H9 (cell line): ENCODE measurements around the gene HIP1R. TPM values are rescaled to one million over a fixed set of nuclear protein-coding genes. Genes with fewer than 3 reads are reported as not detected.

Source experiments
- DNase-seq: peaks from one replicate; pipeline ENCODE4 v3.0.0-alpha.2; 2017
- H2AFZ ChIP-seq: one replicate; pipeline ENCODE4 v1.6.1; 2013; ENCODE audit warnings: mild to moderate bottlenecking, low read length, control low read depth, moderate library complexity
- H2AK5ac ChIP-seq: 2 replicates; pipeline ENCODE4 v1.6.1; 2013; ENCODE audit warnings: low read length, control low read depth, mixed read lengths; ENCODE audit not compliant: insufficient read length
- H2BK120ac ChIP-seq: one replicate; pipeline ENCODE4 v1.6.1; 2013; ENCODE audit warnings: low read depth, mild to moderate bottlenecking, low read length, control low read depth, inconsistent platforms; ENCODE audit not compliant: poor library complexity, severe bottlenecking
- H2BK12ac ChIP-seq: 2 replicates; pipeline ENCODE4 v1.6.1; 2013; ENCODE audit warnings: low read length, control low read depth, mixed read lengths, low read depth; ENCODE audit not compliant: insufficient read length
- H2BK15ac ChIP-seq: 2 replicates; pipeline ENCODE4 v1.6.1; 2013; ENCODE audit warnings: low read depth, low read length, control low read depth
- H2BK20ac ChIP-seq: one replicate; pipeline ENCODE4 v1.6.1; 2013; ENCODE audit warnings: low read depth, mild to moderate bottlenecking, low read length, control low read depth, inconsistent platforms; ENCODE audit not compliant: poor library complexity, severe bottlenecking
- H2BK5ac ChIP-seq: 2 replicates; pipeline ENCODE4 v1.6.1; 2013; ENCODE audit warnings: low read length, control low read depth, mixed read lengths; ENCODE audit not compliant: insufficient read length
- H3K14ac ChIP-seq: 2 replicates; pipeline ENCODE4 v1.6.1; 2013; ENCODE audit warnings: low read length, control low read depth; ENCODE audit not compliant: insufficient read depth
- H3K18ac ChIP-seq: 2 replicates; pipeline ENCODE4 v1.6.1; 2013; ENCODE audit warnings: low read depth, mild to moderate bottlenecking, mixed read lengths, low read length, control low read depth; ENCODE audit not compliant: insufficient read length
- H3K23ac ChIP-seq: 2 replicates; pipeline ENCODE4 v1.6.1; 2013; ENCODE audit warnings: low read length, control low read depth, mixed read lengths, low read depth; ENCODE audit not compliant: insufficient read length
- H3K23me2 ChIP-seq: 2 replicates; pipeline ENCODE4 v1.6.1; 2013; ENCODE audit warnings: low read depth, mild to moderate bottlenecking, mixed read lengths, low read length, control low read depth; ENCODE audit not compliant: insufficient read length, poor library complexity, severe bottlenecking
- H3K27ac ChIP-seq: 2 replicates; pipeline ENCODE4 v1.5.1; 2013; ENCODE audit warnings: low read length, control low read depth, mixed read lengths, low read depth; ENCODE audit not compliant: insufficient read length
- H3K27me3 ChIP-seq: 2 replicates; pipeline ENCODE4 v1.6.1; 2013; ENCODE audit warnings: low read length, control low read depth, inconsistent platforms; ENCODE audit not compliant: insufficient read depth
- H3K4ac ChIP-seq: 2 replicates; pipeline ENCODE4 v1.6.1; 2013; ENCODE audit warnings: low read depth, mild to moderate bottlenecking, control low read depth, inconsistent platforms, low read length, moderate library complexity
- H3K4me1 ChIP-seq: 2 replicates; pipeline ENCODE4 v1.6.1; 2013; ENCODE audit warnings: low read length, control low read depth, inconsistent platforms; ENCODE audit not compliant: insufficient read depth
- H3K4me2 ChIP-seq: 2 replicates; pipeline ENCODE4 v1.6.1; 2013; ENCODE audit warnings: low read length, control low read depth, mixed read lengths; ENCODE audit not compliant: insufficient read length, insufficient read depth
- H3K56ac ChIP-seq: 2 replicates; pipeline ENCODE4 v1.6.1; 2013; ENCODE audit warnings: low read depth, mild to moderate bottlenecking, mixed read lengths, low read length, control low read depth; ENCODE audit not compliant: insufficient read length
- H3K79me1 ChIP-seq: 2 replicates; pipeline ENCODE4 v1.6.1; 2013; ENCODE audit warnings: low read depth, mild to moderate bottlenecking, moderate library complexity, low read length, control low read depth, inconsistent platforms; ENCODE audit not compliant: insufficient read depth, poor library complexity, severe bottlenecking
- H3K79me2 ChIP-seq: 2 replicates; pipeline ENCODE4 v1.6.1; 2013; ENCODE audit warnings: low read length, control low read depth, inconsistent platforms; ENCODE audit not compliant: insufficient read depth
- H3K9ac ChIP-seq: 2 replicates; pipeline ENCODE4 v1.6.1; 2013; ENCODE audit warnings: low read length, control low read depth, mixed read lengths; ENCODE audit not compliant: insufficient read length; ENCODE audit errors: extremely low read depth
- H3K9me3 ChIP-seq: one replicate; pipeline ENCODE4 v1.6.1; 2013; ENCODE audit warnings: low read depth, low read length, inconsistent platforms; ENCODE audit not compliant: control insufficient read depth
- H3T11ph ChIP-seq: one replicate; pipeline ENCODE4 v1.6.1; 2013; ENCODE audit warnings: mild to moderate bottlenecking, low read length, control low read depth, inconsistent platforms
- H4K20me1 ChIP-seq: one replicate; pipeline ENCODE4 v1.6.1; 2013; ENCODE audit not compliant: control insufficient read depth, insufficient read length, insufficient read depth
- H4K5ac ChIP-seq: 2 replicates; pipeline ENCODE4 v1.6.1; 2013; ENCODE audit warnings: low read depth, mild to moderate bottlenecking, mixed read lengths, low read length, control low read depth; ENCODE audit not compliant: insufficient read length
- H4K8ac ChIP-seq: replicated peaks from 2 replicates; pipeline ENCODE4 v1.6.1; 2013; ENCODE audit warnings: low read length, control low read depth, mixed read lengths, low read depth; ENCODE audit not compliant: insufficient read length
- H4K91ac ChIP-seq: 2 replicates; pipeline ENCODE4 v1.6.1; 2013; ENCODE audit warnings: low read depth, mild to moderate bottlenecking, moderate library complexity, mixed read lengths, low read length, control low read depth; ENCODE audit not compliant: insufficient read length
- H3K27ac Mint-ChIP-seq, 3 experiments: 2 replicates in 2 of 3; 3 replicates in 1 of 3; pipeline ENCODE4 v1.8.0; 2020 to 2021; ENCODE audit warnings: mixed read lengths in 3 of 3, mild to moderate bottlenecking in 1 of 3, moderate library complexity in 1 of 3
- H3K27me3 Mint-ChIP-seq: 2 replicates; pipeline ENCODE4 v1.8.0; 2021; ENCODE audit warnings: low read depth, mild to moderate bottlenecking, moderate library complexity, mixed read lengths
- H3K36me3 Mint-ChIP-seq, 3 experiments: 2 replicates in 2 of 3; 3 replicates in 1 of 3; pipeline ENCODE4 v1.8.0; 2020 to 2021; ENCODE audit warnings: low read depth in 3 of 3, mixed read lengths in 3 of 3; ENCODE audit not compliant: insufficient read depth in 1 of 3
- H3K4me1 Mint-ChIP-seq, 2 experiments: 2 replicates each; pipeline ENCODE4 v1.8.0; 2020; ENCODE audit warnings: mixed read lengths in 2 of 2
- H3K4me3 Mint-ChIP-seq, 2 experiments: 2 replicates in 1 of 2; 3 replicates in 1 of 2; pipeline ENCODE4 v1.8.0; 2020 to 2021; ENCODE audit warnings: mild to moderate bottlenecking in 2 of 2, mixed read lengths in 2 of 2, moderate library complexity in 1 of 2
- H3K9me3 Mint-ChIP-seq, 2 experiments: 2 replicates in 1 of 2; 3 replicates in 1 of 2; pipeline ENCODE4 v1.8.0; 2020; ENCODE audit warnings: mild to moderate bottlenecking in 2 of 2, mixed read lengths in 2 of 2, moderate library complexity in 1 of 2
- WGBS: extraction: QIAGEN DNeasy Blood & Tissue Kit; methylation state at CpG from one replicate; pipeline ENCODE4 v1.1.7; 2013; ENCODE audit warnings: missing lambda C conversion rate, low lambda C conversion rate, mixed read lengths; ENCODE audit not compliant: insufficient read length; ENCODE audit errors: extremely low coverage; 5-methylcytosine and 5-hydroxymethylcytosine counted together
- total RNA-seq: library from RNA; stranded (reverse); gene quantifications from 2 replicates; pipeline ENCODE4 v1.2.1, GENCODE V29; 2021
- TF ChIP-seq, protein P1 (sequence below): fragments of 200-600 bp; sonication (generic); conservative IDR thresholded peaks from 3 replicates; pipeline ENCODE4 v1.8.0; 2021; ENCODE audit warnings: antibody characterized with exemption, mild to moderate bottlenecking

The HIP1R gene
- total RNA-seq, 1 experiment from 2014 or later: 17.4 TPM

DNA sequence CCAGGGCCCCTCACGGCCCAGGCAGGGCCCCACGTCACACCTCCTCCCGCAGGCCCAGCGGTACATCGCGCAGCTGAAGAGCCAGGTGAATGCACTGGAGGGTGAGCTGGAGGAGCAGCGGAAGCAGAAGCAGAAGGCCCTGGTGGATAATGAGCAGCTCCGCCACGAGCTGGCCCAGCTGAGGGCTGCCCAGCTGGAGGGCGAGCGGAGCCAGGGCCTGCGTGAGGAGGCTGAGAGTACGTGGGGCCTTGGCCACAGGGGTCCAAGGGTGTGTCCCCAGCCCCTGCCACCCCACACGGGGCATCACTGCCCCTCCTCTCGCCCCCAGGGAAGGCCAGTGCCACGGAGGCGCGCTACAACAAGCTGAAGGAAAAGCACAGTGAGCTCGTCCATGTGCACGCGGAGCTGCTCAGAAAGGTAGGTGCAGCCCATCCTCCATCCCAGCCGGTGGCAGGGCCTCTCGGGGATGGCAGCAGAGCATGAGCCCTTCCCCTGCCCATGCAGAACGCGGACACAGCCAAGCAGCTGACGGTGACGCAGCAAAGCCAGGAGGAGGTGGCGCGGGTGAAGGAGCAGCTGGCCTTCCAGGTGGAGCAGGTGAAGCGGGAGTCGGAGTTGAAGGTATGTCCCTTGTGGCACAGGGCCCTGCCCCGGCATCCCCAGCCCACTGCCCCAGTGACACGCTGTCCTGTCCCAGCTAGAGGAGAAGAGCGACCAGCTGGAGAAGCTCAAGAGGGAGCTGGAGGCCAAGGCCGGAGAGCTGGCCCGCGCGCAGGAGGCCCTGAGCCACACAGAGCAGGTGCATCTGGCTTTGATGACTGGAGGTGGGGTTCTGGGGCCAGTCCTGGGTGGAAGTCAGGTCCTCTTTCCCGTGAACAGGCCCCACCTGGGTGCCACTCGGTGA, 20.9 kb downstream of the HIP1R start:
- Histone ChIP-seq H3K79me2 (no peaks in the 10 kb centered on the region), H3K23ac (no peak overlapping the region), H3K4me1 (no peaks in the 10 kb centered on the region), H3K27me3 (no peaks in the 10 kb centered on the region), H4K8ac (no peak overlapping the region), H2BK120ac (no peak overlapping the region), H3K4me2 (no peak overlapping the region), H3K56ac (no peak overlapping the region), H4K5ac (no peak overlapping the region), H2AK5ac (no peak overlapping the region), H3K4ac (no peak overlapping the region), H2BK20ac (no peak overlapping the region), H4K91ac (no peak overlapping the region), H3K9ac (no peak overlapping the region), H2AFZ (no peak overlapping the region), H3K79me1 (no peaks in the 10 kb centered on the region), H4K20me1 (no peaks in the 10 kb centered on the region), H2BK12ac (no peak overlapping the region), H3T11ph (no peak overlapping the region), H3K27ac (no peak overlapping the region), H2BK5ac (no peak overlapping the region), H2BK15ac (no peak overlapping the region), H3K14ac (no peak overlapping the region; the same call in 1 of the 2 replicates), H3K9me3 (no peaks in the 10 kb centered on the region), H3K18ac (no peak overlapping the region), H3K23me2 (no peaks in the 10 kb centered on the region)
- WGBS: no CpG with 5 or more reads among the region's 40 CpGs
- TF ChIP-seq, protein P1, sequence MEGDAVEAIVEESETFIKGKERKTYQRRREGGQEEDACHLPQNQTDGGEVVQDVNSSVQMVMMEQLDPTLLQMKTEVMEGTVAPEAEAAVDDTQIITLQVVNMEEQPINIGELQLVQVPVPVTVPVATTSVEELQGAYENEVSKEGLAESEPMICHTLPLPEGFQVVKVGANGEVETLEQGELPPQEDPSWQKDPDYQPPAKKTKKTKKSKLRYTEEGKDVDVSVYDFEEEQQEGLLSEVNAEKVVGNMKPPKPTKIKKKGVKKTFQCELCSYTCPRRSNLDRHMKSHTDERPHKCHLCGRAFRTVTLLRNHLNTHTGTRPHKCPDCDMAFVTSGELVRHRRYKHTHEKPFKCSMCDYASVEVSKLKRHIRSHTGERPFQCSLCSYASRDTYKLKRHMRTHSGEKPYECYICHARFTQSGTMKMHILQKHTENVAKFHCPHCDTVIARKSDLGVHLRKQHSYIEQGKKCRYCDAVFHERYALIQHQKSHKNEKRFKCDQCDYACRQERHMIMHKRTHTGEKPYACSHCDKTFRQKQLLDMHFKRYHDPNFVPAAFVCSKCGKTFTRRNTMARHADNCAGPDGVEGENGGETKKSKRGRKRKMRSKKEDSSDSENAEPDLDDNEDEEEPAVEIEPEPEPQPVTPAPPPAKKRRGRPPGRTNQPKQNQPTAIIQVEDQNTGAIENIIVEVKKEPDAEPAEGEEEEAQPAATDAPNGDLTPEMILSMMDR: no peak
- Mint-ChIP-seq H3K36me3 (peaks cover 0 to 6% (median 0%) of the 10 kb centered on the region in 3 experiments; a peak in 2 of 7 replicates), H3K9me3 (no peaks in the 10 kb centered on the region), H3K27ac (peak overlapping the region in 1 of 3 experiments; percentile 31; a peak in 1 of 7 replicates), H3K27me3 (peaks cover 4% of the 10 kb centered on the region), H3K4me1 (peaks cover 0 to 4% of the 10 kb centered on the region in 2 experiments; a peak in 2 of 4 replicates), H3K4me3 (no peak overlapping the region)
- no peak for DNase-seq
